GM18907 (cell line): ENCODE results near the gene CD46.
A peak's percentile ranks its signal among the peaks of the same experiment; 100 is the strongest.

Experiments
- ATAC-seq: cut with Tn5 transposase; IDR thresholded peaks from one replicate; pipeline ENCODE4 v1.9.1; 2021; ENCODE audit warnings: mild to moderate bottlenecking, moderate library complexity; ENCODE audit not compliant: unreplicated experiment

CD46 gene

DNA sequence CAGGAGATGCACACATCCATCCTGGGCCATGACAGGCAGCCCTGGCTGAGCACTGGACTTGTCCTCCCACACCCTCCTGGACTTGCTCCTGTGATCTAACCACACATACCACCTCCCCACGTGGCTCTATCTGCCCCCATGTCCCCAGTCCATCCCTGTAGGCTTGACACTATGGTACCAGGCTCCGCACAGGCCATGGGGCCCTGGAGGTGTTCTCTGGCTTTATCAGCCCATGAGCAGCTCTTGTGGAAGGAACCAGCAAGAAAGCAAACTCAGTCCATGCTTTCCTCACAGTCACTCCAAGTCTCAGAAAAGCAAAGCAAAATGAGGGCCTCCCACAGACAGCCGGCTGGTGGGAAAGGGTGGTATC is 61.6 kb downstream of the CD46 start:
- ATAC-seq = no peak

DNA sequence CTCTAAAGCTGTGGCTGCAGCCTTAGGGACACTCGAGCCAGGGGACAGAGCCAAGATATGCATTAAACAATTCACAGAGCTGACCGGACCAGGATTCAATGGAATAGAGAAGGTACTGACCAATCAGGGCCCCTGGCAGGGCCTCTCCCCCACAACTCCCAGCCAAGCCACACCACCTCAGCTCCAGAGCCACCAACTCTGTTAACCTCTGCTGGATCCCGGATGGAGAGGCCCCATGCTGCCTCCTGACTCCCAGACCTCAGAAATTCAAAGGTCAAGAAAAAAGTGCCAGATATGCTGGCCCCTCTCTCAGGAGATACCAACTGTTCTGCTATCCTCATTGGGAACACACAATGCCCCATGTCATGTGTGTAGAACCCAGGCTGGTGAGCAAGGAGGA is 62.1 kb downstream of the CD46 start:
- ATAC-seq = no peak

DNA sequence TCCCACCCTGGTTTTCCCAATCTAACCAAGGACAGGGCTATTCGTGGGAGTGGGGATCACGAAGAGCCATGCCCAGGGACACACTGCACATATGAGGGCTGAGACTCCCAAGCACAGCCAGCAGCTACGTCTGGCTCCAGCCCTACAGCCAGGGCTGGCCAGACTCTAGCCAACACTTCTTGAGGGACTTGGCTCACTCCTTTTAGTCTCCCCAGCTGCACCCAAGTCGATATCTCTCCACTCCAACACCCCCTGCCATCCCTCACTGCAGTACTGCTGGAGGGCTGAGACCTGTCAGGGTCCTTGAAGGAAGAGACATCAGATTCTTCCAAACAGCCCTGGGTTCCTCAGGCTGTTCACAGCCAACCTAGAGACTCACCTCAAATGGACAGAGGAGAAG is 62.6 kb downstream of the CD46 start:
- ATAC-seq = no peak

DNA sequence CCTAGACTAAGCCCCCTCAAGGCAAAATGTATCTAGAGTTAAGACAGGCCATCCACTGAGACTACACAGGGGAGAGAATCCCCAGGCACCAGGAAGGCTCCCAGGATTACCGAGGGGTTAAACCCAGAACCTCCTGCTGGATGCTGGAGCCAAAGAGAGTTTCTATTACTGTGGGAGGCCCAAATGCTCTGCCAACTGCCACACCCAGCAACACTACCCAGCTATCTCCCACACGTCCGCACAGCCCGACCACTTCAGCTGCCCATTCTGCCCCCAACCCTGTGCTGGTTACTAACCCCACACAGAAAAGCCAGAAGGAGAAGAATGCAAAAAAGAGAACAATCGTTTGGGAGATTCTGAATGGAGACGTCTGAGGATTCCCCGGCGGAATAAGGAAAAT is 63.6 kb downstream of the CD46 start:
- no peak for ATAC-seq

DNA sequence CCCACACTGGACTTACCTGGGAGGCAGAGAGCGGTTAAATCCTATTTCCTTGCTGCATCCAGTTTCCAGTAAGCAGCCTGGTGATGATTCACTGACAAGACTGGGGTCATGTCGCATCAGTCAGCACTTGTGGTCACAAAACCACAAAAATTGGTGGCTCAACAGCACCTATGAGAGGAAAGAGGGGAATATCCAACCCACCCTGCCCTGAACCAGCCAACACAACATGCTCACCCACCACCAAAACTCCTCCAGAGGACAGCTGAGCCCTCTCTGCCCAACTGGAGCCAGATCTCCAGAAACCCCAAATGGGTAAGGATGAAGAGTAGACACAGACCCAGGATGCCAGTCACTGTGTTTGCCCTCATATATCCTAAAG is 64.0 kb downstream of the CD46 start:
- no peak for ATAC-seq

DNA sequence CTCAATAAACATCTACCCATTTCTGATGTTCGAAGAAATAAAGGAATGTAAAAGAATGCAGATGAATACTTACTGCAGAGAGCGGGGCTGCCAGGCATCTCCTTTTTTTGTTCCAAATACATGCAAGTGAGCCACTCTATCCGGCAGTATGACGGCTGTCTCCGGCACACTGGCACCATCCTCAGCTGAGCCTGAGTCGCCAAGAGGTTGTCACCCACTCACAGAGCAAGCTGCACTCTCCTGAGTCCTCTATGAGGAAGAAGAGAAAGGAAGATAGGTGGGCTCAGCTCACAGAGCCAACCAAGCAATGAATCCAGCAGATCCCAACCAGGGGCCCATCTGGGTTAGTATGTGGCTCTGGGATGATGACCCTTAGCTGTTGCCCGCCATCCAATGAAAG is 65.3 kb downstream of the CD46 start:
- no peak for ATAC-seq

DNA sequence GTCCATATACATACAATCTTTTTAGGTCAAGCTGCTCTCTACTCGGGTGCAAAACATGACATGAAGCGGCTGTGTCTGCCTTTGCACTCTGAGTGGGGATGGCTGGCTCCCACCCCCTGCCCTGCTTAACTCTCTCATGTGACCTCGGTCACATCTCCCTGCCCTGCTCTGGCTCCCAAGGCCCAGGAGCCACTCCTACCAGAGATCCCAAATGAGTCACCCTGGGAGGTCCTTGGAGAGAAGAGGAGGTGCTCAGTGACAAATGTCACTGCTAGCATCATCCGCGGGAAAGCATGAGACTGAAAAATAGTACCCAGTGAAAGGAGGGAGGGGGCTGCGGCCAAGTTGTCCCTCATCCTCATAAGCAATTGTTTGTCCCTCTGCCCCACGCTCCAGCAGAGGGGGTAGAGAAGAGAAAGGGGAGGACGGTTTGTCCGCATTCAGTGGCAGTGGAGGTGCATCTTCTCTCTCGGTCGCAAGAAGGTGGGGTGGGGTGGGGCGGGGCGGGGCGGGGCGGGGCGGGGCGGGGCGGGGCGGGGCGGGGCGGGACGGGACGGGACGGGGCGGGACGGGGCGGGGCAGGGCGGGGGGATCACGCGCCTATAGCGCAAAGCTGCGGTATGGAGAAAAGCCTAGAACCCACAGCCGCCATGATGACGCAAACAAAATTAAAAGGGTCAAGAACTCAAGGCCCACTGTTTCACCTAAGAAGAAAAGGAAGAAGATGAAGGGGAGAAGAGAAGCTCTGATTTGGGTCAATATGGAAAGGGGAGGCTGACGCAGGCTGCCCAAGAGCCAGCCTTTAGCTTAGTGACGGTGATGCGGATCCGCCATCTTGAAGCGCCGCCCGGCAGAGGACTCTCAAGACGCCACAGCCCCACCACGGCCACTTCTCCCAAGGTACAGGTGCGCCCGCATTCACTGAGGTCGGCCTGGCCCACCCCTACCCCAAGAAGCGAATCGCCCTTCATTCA is 66.2 kb downstream of the CD46 start:
- ATAC-seq = no peak

DNA sequence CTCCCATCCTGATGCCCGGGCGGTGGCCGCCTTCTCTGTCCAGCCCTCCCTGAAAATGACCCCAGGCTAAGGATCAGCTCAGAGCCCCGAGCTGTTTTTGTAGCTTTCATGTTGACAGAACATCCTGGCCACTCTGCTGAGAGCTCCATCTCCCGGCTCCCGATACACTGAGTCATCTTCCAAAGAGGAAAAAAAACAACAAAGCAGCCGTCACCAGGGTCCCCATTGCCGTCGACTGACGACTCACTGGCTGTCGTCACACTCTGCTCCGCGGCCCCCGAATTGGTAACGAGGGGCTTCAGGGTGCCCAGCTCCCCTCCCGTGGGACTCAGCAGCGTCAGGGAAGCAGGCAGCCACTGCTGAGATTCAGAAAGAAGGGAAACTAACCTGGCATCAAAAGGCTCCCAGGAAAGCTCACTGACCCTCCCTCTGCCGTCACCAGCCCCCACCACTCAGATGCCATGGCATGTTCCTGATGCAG is 67.2 kb downstream of the CD46 start:
- no peak for ATAC-seq

DNA sequence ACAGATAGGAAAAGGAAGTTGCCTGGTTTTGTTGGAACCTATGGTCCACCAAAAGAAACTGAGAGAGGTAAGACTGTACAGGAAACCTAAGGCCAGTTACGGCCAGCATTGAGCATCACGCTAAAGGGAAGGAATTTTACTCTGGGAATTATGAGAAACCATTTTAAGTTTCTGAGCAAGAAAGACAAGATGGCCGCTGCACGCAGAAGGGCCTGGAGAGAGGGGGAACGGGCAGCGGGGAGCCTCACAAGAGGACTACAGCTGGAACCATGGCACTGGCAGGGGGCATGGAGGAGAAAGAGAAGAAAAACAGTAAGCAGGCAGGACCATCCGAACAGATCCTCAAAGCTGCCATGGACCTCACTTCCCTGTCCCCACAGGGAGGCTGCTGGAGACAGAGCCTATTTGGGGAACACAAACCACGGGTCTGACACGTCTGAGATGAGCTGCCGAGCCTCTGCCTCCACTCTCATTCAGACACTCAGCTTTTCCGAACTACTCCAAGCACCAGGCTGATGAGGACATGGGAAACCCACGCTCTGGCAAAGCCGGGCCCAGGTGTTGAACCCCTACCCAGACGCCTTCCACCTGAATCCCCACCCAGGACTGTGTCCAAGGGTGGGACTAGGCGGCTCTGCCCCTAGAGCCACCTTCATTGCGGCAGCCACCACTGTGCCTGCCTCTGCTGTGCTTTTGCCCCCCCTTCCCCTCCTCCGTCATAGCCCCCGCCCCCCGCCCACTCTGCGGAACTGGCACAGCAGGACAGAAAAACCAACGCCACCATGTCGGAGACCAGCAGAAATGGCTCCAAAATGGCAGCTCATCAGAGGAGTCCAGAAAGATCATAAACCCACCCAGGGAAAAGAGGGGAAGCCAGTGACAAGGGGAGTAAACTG is 69.0 kb downstream of the CD46 start:
- no peak for ATAC-seq

DNA sequence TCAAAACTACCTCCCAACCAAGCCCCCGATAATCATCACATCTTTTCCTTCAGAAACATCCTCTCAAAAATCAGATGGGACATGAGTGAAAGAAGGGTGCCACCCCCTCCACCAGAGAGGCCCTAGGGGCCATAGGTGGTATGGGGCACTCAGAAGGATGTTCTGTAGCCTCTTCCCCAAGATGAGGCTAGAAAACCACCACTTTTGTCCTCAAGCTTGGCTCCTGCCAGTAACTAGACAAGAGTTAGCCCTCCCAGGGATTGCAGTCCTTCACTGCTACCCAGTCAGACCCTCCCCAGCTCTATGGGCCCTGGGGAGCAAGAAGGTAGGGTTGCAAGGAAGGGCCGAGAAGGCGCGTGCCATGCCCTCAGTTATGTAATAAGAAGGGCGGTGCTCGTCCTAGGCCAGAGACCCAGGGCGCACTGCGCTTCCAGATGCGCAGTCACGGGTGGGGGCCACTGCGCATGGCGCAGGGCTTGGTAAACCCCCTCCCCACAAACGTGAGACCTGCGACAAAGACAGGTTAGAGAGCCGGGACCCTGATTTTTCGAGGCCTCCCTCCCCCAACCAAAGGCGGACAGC is 69.7 kb downstream of the CD46 start:
- no peak for ATAC-seq

DNA sequence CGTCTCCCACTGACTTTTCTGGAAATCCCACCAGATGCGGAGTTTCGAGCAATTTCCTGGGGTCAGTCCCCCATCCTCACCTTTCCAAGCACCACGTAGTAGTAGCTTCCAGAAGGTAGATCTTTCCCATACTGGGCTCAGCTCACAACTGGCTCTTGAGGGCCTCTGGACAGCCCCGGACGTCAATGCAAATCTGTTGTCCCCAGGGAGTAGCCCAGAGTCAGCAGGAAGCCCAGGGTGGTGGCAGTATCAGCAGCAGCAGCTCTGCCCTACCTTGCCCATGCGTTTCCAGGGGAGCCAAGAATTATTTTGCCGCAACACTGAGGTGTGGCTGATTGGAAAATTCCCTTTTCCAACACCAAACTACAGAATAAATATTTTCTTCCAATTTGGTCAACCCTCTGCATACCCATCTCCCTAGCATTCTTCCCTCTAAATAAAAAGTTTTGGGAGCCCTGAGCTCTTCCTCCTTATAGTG is 70.3 kb downstream of the CD46 start:
- peak; percentile 43 for ATAC-seq

DNA sequence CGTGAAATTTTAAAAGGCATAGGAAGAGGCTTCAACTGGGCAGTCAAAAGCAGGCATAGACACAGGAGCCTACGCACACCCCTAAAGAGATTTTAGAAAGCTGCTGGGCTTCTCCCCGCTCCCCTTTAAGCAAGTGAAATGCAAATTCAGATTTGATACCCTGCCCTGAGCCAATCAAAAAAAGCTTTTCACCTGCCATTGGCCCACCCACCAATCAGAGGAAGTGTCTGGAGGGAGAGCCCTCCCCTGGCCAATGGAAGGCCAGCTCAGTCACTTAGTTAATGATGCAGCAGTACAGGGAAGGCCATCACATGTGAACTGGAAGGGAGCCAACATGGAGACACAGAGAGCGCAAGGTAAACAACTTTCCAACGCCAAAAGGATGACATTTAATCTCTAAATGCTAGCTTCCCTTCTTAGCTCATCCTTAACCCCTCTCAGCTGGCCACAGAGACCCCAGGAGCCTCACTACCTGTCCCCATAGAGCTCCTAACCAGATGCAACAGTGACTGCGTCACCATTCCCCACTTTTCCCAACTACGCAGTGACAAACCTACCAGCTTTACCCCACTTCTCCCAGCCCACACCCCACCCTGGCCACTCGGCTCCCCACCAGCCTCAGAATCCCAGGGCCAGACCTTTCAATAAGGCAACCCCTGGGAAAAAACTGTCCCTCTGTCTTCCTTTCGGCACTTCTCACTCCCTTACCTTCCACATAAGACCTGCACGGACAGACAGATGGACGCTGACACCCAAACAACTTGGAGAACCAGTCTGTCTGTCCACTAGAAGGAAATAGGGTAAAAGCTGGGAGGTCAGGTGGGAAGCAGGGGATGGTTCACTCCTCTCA is 71.0 kb downstream of the CD46 start:
- peak; percentile 64 for ATAC-seq

DNA sequence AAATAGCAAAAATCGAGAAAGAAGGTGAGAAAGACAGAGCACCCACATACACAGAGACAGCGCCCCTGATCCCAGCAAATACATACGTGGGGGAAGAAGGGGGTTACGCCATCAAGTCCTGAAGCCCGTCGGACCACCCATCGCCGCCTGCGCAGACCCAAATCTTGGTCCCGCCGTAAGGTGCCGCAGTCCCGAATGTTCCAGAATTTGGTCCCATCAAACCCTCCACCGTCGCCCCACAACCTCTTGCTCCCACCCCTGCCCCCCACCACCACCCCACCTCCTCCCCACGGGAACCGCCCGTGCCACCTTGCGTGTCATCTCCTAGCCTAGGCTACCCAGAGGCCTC is 71.7 kb downstream of the CD46 start:
- ATAC-seq = no peak

DNA sequence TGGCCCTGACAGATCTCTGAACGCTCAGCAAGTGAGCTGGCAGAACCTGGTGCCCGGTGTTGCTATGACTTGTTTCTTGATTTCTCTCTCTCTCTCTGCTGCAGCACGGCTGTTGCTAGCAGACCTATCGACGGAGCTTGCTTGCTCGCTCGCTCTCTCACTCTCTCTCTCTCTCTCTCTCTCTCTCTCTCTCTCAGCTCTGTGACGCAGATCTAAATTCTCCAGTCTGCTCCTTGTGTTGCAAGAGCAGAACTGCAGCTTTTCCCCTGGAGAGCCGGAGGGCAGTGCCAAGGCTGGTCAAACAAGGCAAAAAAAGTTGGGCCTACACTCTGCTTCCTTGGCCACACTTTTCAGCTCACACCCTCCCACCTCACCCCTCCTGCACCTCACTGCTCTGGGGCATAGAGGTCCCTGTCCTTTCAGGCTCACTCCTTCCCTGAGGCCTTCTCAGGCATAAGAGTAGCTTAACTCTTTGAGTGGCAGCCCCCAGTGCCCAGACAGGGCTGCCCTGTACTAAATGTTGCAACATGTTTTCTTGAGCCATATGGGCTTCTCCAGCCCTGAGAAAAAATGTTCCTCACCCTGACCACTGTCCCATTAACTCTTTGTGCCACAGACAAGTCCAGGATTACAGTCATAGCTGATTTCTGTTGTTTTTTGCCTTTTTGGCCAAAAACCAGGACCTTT is 72.2 kb downstream of the CD46 start:
- peak; percentile 38 for ATAC-seq

DNA sequence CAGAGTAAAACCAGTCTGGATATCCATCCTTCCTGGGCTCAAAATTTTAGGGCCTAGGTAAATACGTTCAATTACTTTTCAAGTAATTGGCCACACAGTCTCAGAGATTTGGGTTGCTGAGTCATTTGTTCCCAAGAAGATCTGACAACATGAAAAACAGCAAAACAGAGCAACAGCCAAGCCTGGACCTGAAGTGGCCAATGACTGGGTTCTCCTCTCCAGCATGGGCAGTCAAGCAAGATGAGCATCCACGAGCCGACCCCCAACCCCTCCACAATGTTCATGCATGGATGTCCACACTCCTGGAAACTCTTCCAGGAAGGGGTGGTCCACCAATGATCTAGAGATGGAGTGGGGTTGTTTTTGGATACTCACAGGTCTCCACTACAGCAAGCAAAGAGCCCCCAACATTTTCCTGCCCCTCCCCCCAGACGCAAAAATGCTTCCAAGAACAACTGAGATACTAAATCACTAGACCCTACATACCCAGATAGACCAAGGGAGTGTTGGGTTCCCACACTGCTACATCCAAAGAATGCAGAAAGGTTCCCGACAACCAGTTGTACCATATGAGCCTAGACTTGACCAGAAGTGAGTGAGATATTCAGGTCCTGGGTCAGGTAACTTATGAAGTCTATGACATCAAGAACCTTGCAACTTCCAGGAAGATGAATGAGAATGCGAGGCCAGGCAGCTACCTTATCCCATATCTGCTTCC is 73.0 kb downstream of the CD46 start:
- no peak for ATAC-seq

DNA sequence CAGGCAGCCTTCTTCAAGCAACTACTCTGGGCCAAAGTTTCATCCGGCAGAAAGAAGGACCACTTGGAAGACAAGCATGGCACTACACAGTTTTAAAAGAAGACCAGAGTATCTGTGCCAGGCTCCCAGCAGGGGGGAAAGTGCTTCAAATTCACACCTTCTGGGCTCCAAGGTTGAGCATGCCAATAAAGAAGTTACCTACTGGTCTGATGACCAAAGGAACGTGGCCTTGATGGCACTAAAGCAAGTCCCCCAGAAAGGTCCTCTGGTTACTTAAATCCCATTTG is 73.5 kb downstream of the CD46 start:
- no peak for ATAC-seq

DNA sequence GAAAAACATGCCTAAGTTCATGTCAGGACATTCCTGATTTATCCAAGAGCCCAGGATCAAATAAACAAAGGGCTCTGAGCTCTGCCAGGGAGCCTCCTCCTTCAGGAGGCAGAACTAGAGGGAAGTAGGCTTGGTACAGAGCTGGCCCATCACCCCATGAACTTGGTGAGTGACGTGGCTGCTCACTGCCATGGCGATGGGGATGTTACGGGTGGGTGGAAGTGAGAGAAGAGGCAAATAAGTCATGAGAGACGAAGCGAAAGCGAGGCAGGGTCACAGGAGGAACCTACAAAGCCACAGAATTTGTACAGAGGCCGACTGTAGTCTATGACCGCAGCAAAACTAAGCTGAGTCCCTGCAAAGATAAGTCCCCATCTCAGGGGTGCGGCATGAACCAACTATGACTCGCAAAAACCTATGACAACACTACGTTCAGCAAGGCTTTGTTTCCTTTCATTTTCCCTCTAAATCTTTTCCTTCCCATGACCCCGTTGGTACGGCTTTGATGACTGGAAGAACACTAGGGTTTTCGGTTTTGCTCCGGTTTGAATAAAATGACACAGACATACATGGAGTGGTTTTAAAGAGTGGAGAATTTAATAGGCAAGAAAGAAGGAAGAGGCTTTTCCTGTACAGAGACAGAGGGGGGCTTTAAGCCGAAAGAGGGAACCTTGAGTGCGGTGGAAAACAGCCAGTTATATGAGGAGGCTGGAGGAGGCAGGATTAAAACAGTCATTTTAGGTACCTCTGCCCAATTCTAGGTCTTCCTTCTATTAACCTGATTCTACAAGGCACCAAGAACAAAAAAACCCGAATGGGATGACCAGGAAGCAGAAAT is 74.1 kb downstream of the CD46 start:
- peak; percentile 72 for ATAC-seq
